8988T (cell line): ENCODE measurements around the gene PTPRF.

Experiments
- DNase-seq: peaks from one replicate; pipeline ENCODE4 v3.0.0; 2011

The PTPRF gene

DNA sequence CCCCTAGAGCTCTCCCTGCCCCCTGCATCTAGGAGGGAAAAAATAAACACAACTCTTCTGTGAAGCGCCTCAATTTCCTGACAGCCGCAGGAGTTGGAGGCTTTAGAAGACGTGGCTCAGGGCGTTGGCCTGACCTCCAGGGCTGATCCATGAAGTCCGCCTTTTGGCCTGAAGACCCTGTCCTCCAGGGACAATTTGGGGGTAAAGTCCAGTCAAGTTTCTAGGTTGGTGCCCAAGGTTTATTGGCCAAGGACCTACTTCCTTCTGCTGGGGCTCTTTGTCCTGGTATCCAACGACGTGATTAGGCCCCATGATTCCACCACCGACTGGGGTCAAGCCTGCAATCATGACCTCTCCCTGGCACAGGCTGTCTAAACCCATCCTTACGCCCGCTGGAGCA, 54.9 kb downstream of the PTPRF start:
- no peak for DNase-seq

GRCh38 chr1:43586136-43586731, 55.6 kb downstream of the PTPRF start:
- DNase-seq = no peak

DNA sequence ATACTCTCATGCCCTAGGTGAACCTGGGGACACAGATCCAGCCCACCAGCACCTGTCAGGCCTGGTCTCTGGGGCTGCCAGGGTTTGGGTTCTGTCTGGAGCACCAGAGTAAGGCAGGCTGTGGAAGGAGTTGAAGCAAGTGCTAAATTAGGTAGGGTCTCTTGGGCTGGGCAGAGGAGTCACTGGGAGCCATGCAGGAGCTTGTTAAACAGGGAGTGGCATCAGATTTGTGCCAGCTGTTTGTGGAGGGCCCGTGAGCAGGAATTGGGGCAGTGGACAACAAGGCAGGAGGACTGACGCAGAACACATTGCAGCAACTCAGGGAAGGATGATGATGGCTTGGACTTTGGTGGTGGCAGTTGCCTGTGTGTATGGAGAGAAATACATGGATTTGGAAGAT, 56.3 kb downstream of the PTPRF start:
- no peak for DNase-seq

GRCh38 chr1:43587594-43587993, 56.9 kb downstream of the PTPRF start:
- no peak for DNase-seq

DNA sequence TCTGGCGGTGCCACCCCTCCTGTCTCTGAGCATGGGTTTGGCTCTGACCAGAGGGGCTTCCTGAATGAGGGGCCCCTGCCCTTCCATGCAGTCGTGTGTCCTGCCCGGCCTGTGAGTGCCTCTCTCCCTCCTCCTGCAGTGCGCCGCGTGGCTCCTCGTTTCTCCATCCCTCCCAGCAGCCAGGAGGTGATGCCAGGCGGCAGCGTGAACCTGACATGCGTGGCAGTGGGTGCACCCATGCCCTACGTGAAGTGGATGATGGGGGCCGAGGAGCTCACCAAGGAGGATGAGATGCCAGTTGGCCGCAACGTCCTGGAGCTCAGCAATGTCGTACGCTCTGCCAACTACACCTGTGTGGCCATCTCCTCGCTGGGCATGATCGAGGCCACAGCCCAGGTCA, 57.9 kb downstream of the PTPRF start:
- no peak for DNase-seq

GRCh38 chr1:43590388-43590925, 59.8 kb downstream of the PTPRF start:
- peak; percentile 53 for DNase-seq

GRCh38 chr1:43591181-43591580, 60.5 kb downstream of the PTPRF start:
- no peak for DNase-seq

DNA sequence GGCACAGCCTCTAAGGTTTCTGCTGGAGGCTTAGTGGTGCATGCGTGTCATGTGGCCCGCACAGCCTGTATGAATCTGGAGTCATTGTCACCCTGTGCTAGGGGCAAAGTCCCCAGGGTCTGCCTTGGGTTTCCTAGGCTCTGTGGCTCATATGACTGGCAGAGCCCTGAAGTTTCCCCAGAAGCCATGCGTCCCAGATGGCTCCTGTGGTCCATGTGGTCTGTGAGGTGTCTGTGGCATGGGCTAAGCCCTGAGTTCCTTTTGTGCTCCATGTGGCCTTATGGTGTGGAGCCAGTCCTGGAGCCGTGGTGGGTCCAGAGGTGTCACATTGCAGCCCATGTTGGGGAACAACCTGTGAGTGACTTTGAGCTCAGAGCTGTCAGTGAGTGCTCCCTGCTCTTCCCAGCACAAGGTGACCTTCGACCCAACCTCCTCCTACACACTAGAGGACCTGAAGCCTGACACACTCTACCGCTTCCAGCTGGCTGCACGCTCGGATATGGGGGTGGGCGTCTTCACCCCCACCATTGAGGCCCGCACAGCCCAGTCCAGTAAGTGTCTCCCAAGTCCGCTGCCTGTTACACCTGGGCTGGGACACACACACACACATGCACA, 61.5 kb downstream of the PTPRF start:
- DNase-seq = no peak

GRCh38 chr1:43592974-43593683, 62.4 kb downstream of the PTPRF start:
- DNase-seq = no peak

GRCh38 chr1:43596579-43596978, 65.9 kb downstream of the PTPRF start:
- DNase-seq = no peak

DNA sequence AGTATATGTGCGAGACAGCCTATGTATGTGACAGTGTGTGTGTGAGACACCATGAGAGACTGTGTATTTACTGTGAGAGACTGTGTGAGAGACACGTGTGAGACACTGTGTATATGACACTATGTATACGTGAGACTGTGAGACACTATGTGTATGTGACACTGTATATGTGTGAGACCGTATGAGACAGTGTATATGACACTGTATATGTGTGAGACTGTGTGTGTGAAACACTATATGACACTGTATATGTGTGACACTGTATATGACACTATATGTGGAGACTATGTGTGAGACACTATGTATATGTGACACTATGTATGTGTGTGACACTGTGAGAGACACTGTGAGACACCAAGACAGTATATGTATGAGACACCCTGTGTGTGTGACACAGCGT, 66.3 kb downstream of the PTPRF start:
- DNase-seq = no peak

DNA sequence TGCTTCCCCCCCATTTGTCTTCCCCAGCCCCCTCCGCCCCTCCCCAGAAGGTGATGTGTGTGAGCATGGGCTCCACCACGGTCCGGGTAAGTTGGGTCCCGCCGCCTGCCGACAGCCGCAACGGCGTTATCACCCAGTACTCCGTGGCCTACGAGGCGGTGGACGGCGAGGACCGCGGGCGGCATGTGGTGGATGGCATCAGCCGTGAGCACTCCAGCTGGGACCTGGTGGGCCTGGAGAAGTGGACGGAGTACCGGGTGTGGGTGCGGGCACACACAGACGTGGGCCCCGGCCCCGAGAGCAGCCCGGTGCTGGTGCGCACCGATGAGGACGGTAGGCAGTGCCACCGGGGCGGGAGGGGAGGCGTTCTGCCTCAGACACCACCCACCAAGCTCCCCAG, 67.0 kb downstream of the PTPRF start:
- DNase-seq = no peak

- no peak for DNase-seq
These were observed 67.9 kb downstream of the PTPRF start for GRCh38 chr1:43598622-43599021.

DNA sequence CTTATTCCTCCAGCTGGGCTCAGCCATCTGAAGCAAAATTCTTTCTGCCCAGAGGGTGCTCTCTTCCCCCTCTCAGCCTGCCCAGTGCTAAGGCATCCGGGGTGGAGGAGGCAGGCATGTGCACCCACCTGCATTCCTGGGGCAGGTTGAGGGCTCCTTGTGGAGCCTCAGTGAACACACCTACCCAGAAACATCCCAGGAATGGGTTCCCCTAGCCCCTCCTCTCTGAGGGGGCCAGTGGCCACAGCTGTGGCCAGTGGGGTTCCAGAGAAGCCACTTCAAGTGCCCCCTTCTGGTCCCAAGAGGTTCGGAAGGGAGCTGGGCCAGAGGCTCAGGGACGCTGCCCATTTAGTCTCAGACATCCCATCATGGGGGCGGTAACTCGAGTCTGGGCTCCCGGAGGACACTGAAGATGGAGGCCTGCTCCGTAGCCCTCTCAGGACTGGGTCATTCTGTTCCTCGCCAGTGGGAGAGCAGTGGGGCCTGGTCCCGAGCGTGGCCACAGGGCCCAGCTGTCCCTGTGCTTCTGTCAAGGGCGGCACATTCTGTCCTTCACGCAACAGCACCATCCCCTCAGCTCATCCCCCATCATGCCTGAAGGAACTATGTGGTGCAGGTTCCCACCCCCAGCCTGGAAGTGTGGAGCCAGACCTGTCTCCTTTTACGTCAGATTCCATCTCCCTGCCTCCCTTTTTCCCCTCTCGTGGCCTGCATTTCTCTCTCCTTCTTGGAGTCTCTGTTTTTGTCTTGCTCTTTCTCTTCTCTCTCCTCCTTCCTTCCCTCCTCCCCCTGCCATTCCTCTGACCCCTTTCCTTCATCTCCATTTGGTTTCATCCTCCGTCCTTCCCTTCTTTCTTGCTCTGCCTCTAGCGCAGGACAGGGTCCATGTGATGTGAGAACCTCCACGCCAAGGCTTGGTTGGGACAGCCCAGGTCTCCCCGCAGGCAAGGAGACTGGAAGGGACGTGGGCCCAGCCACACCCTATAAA, 69.6 kb downstream of the PTPRF start:
- DNase-seq = no peak

- no peak for DNase-seq
These were observed 72.3 kb downstream of the PTPRF start for GRCh38 chr1:43602990-43603389.

- no peak for DNase-seq
These were observed 73.5 kb downstream of the PTPRF start for GRCh38 chr1:43604192-43604591.

DNA sequence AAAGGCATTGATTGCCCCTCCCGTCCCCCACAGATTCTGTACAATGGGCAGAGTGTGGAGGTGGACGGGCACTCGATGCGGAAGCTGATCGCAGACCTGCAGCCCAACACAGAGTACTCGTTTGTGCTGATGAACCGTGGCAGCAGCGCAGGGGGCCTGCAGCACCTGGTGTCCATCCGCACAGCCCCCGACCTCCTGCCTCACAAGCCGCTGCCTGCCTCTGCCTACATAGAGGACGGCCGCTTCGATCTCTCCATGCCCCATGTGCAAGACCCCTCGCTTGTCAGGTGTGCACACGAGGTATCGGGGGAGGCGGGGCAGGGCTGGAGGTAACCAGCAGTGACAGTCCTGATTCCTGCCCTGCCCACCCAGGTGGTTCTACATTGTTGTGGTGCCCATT, 74.5 kb downstream of the PTPRF start:
- no peak for DNase-seq

GRCh38 chr1:43605766-43606165, 75.1 kb downstream of the PTPRF start:
- DNase-seq = no peak

DNA sequence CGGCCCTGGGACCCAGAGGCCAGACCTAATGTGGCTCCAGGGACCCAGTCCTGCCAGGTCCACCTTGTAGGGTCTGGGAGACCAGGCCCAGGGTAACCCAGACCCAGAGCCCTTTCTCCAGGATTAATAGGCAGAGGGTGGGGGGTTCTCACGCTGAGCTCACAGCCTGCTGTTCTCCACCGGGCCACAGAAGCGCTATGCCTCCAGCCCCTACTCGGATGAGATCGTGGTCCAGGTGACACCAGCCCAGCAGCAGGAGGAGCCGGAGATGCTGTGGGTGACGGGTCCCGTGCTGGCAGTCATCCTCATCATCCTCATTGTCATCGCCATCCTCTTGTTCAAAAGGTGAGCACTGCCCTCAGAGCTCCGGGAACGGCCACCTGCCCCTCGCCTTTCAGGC, 75.9 kb downstream of the PTPRF start:
- no peak for DNase-seq

- no peak for DNase-seq
These were observed 78.1 kb downstream of the PTPRF start for GRCh38 chr1:43608827-43609226.

DNA sequence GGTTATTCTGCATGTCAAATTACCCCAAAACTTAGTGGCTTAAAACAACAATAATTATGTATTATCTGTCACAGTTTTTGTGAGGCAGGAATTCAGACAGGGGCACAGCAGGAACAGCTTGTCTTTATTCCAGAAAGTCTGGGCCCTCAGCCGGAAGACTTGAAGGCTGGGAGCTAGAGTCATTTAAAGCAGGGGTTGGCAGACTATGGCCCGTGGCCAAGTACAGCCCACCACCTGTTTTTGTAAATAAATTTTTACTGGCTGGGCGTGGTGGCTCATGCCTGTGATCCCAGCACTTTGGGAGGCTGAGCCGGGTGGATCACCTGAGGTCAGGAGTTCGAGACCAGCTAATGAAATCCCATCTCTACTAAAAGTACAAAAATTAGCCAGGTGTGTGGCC, 79.7 kb downstream of the PTPRF start:
- DNase-seq = no peak

DNA sequence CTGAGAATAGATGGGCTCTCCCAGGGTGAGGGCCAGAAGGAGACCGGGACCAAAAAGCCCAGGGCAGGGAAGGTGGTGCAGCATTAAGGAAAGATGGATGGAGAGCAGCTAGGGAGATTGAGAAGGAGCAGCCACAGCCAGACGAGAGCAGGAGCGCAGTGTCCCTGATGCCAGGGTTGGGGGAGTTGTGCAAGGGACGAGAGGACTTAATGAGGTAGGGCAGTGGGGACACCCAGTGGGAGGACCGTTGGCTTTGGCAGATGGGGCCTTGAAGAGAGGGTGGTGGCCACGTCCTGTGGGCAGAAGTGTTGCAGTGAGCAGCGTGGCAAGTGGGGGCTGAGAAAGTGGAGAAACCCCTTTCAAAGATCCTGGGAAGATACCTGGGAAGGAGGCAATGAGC, 81.3 kb downstream of the PTPRF start:
- no peak for DNase-seq

DNA sequence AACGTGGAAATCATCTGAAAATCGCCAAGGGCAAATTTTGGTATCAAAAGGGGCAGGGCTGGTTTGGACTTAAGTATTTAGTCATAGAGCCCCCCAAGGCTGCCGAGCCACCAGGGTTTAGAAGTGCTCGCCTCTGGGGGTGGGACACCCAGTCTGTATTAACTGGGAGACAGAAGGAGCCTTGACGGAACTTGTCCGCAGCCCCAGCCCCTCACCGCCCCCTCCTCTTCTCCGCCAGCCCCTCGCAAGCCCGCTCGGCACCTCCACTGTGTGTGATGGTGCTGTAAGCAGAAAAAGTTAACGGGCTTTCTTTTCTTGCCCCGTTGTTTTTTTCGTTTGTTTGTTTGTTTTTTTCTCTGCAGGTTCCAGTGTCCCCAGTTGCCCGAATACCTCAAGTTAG, 81.7 kb downstream of the PTPRF start:
- DNase-seq = no peak
